IMR-90 (cell line): ENCODE measurements around the gene TMPRSS6.

Experiments used
- BHLHE40 ChIP-seq: fragments of 150-350 bp; IDR thresholded peaks from 2 replicates; pipeline ENCODE4 v1.6.1; 2016; ENCODE audit warnings: mild to moderate bottlenecking, low read depth, low read length
- POLR2A ChIP-seq: IDR thresholded peaks from 2 replicates; pipeline ENCODE4 v1.6.1; 2012; ENCODE audit warnings: mild to moderate bottlenecking, low read depth, low read length
- RAD21 ChIP-seq: IDR thresholded peaks from 2 replicates; pipeline ENCODE4 v1.6.1; 2012; ENCODE audit warnings: low read length, improper control_type of control experiment
- TF ChIP-seq, protein P1 (sequence below): conservative IDR thresholded peaks from 2 replicates; pipeline ENCODE4 v1.5.1; 2012; ENCODE audit warnings: mild to moderate bottlenecking, low read depth, low read length, improper control_type of control experiment
- TF ChIP-seq, protein P2 (sequence below): fragments of 150-350 bp; IDR thresholded peaks from 2 replicates; pipeline ENCODE4 v1.6.1; 2016; ENCODE audit warnings: low read depth, mild to moderate bottlenecking, low read length, moderate library complexity, borderline replicate concordance
- TF ChIP-seq, protein P3 (sequence below): fragments of 150-350 bp; IDR thresholded peaks from 2 replicates; pipeline ENCODE4 v1.6.1; 2017; ENCODE audit warnings: mild to moderate bottlenecking, antibody characterized with exemption, low read length, low read depth

GRCh38 chr22:37141476-37141875 lies 32.0 kb upstream of the TMPRSS6 start:
- TF ChIP-seq, protein P1, sequence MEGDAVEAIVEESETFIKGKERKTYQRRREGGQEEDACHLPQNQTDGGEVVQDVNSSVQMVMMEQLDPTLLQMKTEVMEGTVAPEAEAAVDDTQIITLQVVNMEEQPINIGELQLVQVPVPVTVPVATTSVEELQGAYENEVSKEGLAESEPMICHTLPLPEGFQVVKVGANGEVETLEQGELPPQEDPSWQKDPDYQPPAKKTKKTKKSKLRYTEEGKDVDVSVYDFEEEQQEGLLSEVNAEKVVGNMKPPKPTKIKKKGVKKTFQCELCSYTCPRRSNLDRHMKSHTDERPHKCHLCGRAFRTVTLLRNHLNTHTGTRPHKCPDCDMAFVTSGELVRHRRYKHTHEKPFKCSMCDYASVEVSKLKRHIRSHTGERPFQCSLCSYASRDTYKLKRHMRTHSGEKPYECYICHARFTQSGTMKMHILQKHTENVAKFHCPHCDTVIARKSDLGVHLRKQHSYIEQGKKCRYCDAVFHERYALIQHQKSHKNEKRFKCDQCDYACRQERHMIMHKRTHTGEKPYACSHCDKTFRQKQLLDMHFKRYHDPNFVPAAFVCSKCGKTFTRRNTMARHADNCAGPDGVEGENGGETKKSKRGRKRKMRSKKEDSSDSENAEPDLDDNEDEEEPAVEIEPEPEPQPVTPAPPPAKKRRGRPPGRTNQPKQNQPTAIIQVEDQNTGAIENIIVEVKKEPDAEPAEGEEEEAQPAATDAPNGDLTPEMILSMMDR, result no peak
- TF ChIP-seq, protein P2, sequence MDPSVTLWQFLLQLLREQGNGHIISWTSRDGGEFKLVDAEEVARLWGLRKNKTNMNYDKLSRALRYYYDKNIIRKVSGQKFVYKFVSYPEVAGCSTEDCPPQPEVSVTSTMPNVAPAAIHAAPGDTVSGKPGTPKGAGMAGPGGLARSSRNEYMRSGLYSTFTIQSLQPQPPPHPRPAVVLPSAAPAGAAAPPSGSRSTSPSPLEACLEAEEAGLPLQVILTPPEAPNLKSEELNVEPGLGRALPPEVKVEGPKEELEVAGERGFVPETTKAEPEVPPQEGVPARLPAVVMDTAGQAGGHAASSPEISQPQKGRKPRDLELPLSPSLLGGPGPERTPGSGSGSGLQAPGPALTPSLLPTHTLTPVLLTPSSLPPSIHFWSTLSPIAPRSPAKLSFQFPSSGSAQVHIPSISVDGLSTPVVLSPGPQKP, result no peak
- TF ChIP-seq RAD21 (no peak), POLR2A (no peak), BHLHE40 (no peak)
- TF ChIP-seq, protein P3, sequence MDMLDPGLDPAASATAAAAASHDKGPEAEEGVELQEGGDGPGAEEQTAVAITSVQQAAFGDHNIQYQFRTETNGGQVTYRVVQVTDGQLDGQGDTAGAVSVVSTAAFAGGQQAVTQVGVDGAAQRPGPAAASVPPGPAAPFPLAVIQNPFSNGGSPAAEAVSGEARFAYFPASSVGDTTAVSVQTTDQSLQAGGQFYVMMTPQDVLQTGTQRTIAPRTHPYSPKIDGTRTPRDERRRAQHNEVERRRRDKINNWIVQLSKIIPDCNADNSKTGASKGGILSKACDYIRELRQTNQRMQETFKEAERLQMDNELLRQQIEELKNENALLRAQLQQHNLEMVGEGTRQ, result no peak
